ENCODE measurements around the gene TOM1L2.
A peak's percentile ranks its signal among the peaks of the same experiment; 100 is the strongest.

Gene TOM1L2

DNA sequence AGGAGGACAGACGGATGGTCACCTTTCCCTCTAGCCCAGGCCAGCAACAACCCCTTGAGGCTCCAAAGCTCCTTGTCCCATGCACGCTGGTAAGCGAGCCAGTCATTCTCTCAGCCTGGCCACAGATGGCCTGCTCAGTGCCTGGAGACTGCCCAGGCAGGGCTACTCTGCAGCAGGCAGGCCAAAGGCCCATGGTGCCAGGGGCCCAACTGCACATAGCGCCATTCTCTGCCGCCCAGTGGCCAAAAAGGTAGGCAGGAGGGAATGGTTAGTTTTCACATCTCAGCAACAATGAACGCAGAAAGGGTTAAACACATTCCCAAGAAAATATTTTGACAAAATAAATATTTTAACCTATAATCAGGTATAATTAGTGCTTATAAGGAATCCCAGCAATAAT, 127.7 kb downstream of the TOM1L2 start:
- no peak for DNase-seq

DNA sequence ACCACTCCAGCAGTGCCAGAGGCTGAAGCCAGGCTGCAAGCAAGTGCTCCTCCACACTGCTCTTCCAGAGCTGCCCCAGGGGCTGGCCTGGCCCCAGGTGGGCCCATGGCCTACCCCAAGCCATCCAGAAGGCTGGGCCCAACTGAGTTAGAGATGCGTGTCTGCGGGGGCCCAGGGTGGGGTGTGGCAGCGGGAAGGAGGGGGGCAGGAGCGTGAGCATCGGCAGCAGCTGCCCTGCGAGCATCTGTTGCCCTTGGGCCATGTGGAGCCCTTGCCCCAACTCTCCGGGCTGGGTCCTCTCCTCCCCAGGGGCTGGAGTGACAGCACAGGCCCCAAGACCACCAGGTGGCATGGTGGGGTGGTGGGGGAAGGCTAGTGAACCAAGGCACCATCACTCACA, 128.1 kb downstream of the TOM1L2 start:
- DNase-seq, result no peak

DNA sequence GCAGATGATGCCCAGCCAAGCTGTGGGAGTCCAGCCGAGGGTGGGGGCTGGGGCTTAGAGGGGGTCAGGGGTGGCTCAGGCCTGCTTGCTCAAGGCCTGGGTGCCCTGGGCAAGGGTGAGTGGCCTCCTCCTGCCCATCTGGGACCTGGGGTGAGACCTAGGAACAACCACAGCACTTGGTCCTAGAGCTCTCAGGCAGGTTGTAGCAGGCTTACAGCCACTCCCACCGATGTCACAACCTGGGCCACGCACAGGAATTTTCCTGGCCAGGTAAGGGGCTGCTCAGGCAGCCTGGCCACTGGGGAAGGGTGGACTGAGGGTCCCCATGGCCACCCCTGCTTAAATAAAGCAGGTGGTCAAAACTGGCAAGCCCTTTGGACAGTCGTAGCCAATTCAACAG, 129.1 kb downstream of the TOM1L2 start:
- no peak for DNase-seq

DNA sequence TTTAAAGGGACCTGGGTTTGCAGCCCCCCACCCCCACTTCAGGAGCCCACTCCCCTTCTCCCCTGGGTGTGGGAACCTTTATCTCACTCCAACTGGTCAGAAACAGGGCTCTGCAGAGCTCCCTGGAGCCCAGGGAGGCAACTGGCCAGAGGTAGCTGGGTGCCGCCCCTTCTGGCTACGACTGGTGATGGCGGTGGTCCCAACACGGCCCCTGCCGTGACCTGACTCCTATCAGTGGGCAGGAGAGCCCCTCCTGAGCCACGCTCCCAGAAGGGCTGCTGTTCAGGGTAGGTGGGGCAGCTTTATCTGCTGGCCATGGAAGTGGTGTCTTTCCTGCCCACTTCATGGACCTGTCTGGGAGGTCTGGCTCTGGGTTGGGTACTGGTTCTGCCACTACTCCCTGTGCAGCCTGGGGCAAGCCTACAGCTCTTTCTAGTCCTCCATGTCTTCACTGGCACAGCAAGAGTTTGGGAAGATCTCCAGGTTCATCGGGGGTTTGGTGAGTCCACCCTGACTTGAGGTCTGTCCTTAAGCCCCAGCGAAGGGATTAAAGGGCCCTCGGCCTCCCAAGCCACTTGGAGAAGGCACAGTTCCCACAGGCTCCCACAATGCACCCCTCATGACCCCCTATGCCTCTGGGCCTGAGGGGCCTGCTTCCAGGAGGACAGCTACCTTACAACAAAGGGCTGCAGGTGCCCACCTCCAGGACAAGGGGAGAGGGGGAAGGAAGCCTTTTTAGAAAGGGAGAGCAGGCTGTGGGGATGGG, 129.9 kb downstream of the TOM1L2 start:
- no peak for DNase-seq

DNA sequence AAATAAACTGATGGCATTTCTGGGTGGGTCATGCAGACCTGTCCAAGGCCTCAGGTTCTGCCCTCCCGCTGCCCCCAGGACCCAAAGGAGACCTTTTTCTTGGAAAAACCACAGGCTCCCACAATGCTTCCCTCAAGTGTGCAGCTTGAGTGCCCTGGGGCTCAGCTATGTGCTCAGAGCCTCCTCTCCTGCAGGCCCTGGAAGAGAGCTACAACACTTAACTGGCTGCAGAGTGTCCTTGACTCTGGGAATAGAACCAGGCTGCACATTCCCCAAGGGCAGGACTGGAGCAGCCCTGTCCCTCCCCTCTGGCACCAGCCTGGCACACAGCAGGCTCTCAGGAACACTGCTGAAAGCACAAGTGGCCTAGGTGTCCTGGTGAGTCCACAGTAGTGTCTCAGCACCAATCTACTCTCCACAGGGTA, 130.6 kb downstream of the TOM1L2 start:
- peak; percentile 43 for DNase-seq

DNA sequence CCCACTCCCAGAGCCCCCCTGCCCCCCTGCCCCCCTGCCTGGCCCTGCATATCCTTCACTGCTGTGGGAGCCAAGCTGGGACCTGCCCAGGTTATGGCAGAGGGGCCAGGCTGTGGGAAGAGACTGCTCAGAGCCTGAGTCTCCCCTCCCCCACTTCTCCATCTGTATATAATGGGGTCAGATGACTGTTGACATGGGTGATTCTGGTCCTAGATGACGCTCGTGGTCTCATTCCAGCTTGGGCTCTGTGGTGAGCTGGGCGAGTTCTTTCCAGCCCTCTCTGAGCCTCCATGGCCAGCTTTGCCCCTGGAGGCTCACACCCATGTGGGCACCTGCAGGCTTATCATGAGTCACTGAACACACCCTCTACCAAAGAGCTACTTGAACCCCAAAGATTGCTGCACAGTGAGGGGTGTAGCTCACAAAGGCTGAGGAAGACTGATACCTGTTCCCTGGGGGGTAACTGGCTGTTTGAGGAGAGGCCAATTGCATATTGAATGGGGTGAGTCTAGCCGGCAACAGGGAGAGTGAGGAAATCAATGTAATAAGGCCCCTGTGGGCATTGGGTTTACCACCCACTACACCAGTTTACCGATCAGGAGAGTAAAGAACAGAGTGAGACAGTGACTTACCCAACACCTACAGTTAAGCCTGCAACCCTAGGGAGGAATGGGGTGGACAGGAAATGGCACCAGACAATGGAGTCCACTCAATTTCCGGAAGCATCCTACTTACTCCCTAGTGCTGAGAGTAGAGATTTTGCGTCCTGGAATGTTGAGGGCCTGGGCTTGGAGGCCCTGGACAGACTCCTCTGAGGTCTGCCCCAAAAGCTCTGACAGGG, 131.2 kb downstream of the TOM1L2 start:
- DNase-seq, result peak; percentile 85

DNA sequence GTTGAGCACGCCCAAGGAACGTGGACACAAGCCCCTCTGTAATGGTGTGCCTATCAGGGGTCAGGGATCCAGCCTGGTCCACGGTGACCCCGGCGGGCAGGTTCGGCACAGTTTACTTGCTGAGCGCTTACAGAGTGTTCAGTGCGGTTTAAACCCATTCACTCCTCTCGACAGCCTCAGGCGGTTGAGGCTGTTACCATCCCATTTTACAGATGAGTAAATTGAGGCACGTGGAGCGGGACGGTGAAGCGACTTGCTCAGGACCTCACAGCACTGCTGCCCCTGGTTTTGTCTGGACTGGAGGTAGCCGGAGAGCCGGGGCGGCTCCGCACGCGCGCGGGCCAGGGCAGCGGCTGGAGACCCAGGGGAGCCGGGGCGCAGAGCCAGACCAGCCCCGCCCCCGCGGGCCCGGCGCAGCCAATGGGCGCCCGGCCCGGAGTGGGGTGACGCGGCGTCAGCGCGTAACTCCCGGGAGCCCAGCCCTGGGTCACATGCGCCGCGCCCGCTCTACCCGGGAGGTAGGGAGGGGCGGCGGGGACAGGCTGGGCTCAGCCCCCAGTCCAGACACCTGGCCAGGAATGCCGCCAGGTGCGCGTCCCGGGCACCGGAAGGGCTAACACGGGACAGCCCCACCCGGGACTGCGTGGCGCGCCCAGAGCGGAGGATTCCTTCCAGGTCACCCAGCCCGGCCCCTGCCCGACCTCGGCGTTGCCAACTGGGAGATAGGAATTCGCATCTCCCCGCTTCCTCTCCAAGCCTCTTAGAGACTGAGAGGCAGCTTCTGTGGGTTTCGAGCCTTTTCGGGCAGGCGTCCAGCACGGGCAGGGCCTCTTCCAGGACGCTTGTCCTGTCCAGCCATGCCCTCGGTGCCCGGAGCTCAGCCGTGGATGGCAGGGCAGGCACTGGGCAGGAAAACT, 132.2 kb downstream of the TOM1L2 start:
- DNase-seq, result peak; percentile 89

DNA sequence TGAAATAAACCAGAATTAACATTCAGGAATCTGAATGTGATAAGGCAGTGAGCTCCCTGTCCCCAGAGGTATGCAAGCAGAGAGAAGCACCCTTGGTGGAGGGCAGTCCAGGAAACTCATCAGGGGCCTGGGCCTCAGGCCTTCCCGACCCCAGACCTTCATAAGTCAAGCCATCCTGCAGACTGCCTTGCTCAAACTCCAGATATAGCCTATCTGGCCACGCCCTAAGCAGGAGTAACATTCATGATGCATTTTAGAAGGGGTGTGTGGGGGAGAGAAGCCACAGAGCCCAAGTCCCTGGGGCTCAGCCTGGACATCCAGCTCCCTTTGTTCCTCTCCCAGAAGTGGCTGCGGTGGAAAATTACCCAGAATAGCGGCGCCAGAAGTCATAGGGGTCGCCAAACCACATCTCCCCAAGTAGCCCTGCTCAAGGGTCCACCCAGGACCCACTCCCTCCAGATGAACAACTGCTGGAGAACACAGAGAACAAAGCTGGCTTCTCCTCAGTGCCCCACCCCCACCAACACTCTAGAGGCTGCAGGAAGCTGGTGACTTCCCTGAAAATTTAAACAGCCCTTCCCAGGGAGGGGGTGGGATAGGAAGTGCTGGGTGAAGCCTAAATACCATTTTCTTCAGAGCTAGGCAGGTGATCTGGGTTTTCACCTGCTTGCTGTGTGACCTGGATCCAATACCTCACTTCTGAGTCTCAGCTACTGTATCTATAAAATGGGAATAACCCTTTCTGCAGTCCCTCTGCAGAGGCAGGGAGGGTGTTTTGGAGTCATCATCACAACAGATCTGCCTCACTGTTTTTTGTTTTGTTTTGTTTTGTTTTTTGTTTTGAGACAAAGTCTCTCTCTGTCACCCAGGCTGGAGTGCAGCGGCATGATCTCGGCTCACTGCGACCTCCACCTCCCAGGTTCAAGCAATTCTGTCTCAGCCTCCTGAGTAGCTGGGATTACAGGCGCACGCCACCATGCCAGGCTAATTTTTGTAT, 133.9 kb downstream of the TOM1L2 start:
- peak; percentile 64 for DNase-seq

DNA sequence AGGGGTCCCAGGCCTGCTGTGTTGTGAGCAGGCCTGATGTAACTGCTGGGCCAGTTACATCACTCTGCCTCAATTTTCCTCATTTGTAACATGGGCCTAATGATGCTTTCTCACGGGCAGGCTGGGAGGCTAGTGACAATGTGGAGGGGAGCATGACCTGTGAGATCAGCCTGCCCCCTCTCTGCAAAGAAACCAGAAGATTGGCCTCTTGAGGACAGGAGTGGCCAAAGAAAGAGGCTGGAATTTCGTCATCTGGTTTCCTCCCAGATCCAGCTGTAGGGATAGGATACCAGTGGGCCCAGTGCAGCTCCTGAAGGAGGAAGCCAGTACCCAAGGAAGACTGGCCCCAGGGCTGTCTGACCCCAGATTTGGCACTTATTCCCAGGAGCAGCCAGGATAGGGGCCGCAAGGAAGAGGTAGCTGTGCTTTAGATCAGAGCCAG, 134.8 kb downstream of the TOM1L2 start:
- peak; percentile 43 for DNase-seq

DNA sequence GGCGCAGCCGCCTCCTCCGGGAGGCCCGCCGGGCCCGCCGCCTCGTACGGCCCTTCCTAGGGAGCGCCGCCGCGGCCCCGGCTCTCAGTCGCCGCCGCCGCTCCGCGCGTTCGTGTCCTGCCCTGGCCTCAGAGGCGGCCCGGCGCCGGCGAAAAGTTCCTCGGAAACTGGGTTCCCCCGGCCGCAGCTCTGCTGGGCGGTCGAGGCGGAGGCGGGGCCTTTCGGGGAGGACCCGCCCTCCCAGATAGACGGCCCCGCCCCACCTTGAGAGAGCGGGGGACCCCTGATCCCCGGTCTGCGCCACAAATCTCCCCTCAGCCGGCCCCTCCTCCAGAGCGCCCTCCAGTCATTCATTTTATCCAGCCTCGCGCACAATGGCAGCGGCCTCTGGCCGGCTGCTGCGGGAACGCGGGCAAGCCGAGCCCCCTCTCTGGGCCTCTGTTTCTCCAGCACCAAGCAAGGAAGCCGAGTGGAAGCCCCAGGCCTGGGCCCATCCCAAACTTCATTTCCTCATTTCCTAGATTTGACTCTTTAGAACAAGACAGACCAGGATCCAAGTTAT, 135.3 kb downstream of the TOM1L2 start, which contains the start of gene SREBF1:
TSS of gene SREBF1 (minus strand) at position 169 of the 562 bp plus-strand sequence. CDS start 169 bp downstream, outside the sequence.
- DNase-seq, result peak; percentile 66

DNA sequence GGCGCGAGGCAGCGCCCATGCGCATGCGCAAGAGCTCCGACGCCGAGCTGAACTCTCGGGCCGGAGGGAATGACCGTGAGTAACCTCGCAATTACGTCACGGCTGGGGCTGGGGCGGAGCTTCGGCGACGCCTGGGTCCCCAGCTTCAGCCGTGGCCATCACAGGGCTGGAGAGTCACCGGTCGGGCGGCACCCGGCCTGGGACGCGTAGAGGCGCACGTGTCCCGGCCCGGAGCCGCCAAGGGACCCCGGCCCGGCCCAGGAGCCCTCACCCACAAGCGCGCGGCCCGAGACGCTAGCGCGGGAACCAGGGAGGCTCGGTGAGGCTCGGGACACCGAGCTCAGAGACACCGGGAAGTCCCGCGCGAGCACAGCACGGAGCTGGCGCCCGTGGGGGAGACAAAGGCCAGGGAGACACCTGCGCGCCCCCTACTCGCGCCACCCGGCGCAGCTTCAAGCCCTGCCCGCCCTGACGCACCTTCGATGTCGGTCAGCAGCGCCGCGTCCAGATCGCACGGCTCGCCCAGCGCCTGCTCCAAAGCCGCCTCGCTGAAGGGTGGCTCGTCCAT, 135.9 kb downstream of the TOM1L2 start:
- peak; percentile 95 for DNase-seq

DNA sequence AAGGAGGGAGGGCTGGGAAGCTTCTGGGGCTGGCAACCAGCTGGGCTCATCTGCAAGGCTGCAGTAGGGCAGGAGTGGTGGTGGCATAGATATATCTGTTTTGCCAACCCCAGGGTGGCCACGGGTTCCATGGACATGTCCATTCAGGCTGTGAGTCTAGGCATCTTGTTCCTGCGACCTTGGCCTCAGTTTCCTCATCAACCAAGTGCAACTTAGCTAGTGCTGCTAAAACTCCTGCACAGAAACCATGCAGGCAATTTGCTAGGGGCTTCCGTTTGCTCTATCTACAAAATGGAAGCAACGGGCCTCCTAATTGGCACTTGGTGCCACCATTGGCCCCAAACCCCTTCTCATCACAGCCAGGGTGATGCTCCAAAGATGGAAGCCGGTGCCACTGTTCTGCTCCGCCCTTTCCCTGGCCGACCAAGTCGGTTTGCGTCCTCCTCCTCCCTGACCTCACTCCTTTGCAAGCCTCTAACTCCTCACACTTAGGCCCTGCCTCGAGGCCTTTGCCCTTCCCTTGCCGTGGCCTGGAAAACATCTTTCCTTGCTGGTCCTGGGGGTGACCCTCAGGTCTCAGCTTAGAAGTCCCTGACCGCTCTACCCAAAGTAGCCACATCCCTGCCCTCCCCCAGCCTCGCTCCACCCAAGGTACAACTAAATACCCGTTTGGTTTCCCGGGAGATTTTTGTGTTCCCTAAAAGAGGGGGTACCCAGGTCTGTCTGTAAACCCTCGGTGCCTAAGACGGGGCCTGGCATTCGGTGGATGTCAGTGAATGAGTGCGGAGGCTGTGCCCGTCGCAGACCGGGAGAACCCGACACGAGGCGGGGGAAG, 136.6 kb downstream of the TOM1L2 start:
- no peak for DNase-seq

DNA sequence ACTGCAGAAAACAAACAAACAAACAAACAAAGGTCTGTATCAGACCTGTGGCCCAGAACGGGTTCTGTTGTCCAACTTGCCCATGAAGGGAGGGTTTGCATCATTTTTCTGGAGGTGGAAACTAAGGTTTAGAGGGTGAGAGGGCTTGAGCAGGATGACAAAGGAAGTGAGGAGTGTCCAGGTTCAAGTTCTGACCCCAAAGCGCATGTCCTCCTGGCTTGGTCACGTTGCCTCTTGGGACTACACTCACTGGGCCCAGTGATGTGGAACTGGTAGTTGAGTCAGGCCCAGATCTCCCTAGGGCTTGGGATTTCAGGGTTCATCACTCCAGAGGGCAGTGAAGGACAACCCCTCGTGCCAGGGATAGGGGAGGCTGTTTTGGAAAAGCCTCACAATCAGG, 137.2 kb downstream of the TOM1L2 start:
- DNase-seq, result no peak

DNA sequence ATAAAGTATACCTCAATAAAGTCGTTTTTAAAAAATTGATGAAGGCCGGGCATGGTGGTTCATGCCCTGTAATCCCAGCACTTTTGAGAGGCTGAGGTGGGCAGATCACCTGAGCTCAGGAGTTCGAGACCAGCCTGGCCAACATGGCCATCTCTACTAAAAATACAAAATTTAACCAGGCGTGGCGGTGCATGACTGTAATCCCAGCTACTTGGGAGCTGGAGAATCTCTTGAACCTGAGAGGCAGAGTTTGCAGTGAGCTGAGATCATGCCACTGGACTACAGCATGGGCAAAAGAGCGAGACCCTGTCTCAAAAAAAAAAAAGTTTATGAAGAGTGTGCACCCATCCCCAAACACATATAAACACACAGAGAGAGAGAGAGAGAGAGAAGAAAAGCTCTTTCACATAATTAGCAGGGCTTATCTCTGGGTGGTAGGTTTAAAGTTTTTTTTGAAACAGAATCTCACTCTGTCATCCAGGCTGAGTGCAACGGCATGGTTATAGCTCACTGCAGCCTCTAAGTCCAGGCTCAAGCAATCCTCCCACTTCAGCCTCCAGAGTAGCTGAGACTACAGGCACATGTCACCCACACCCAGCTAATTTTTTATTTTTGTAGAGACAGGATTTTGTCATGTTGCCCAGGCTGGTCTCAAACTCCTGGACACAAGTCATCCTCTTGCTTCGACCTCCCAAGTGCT, 138.4 kb downstream of the TOM1L2 start:
- DNase-seq, result peak; percentile 37

DNA sequence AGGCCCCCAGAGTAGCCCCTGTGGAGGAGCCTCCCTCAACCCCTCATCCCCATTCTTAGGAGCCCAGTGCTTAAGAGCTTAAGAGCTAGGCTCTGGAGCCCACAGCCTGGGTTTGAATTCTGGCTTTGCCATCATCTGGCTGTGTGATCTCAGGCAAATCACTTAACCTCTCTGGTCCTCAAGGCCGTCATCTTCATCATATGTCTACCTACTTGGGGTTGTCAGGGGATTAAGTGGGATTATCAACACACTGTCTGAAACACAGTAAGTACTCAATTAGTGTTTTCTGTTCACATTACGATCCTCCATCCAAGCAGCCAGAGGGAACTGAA, 140.2 kb downstream of the TOM1L2 start:
- DNase-seq, result no peak

DNA sequence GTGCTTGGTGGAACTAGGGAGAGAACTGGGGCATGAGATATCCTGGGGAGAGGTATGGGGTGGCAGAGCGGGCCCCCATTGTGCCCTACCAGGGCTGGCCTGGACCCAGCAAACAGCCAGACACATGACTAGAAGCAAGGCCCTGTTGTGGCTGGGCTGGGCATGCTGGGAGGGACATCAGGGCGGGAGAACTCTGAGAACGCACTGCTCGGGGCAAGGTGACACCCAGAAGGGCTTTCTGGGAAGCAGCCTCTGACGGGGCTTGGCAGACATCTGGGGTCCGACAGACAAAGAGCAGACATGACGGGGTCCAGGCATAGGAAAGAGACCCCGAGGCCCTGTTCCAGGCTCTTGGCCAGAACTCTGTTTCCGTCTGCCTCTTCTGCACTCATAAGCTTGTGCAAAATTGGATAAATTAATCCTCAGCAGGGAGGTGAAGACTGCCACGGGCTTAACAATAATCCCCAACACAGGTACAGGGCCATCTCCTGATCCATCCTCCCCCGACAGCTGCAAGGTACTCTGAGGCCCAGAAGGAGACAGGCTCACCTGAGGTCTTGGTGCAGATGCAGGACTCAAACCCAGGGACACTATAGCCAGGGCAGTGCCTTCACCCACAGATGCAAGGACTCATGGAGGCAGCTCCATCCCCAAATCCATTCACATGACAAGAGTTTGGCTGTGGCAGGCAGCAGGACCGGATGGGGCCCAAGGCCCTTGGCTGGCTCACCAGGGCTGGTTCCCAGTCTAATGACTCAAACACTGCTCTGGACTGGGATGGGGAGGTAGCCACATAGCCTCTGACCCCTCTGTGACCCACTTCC, 140.8 kb downstream of the TOM1L2 start:
- no peak for DNase-seq

DNA sequence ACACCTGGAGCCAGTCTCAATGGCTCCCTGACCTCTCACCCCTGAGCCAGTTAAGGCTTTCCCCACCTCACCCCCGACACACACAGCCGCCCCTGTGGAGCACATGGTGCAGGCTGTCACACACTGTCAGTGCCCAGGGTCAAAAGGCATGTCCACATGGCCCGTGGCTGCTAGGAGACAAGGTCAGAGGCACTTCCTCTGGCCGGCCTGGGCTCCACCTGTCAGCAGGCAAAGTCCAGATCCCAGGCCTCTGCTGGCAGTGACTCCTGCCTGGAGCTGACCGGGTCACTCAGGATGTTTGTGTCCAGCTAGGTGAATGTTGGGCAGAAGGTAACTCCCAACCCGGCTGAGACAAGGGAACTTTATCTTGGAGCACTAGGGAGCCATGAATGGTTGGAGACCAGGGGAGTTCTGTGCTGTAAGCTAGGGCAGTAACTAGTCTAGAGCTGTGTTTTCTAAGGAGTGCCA, 141.4 kb downstream of the TOM1L2 start:
- DNase-seq, result no peak

DNA sequence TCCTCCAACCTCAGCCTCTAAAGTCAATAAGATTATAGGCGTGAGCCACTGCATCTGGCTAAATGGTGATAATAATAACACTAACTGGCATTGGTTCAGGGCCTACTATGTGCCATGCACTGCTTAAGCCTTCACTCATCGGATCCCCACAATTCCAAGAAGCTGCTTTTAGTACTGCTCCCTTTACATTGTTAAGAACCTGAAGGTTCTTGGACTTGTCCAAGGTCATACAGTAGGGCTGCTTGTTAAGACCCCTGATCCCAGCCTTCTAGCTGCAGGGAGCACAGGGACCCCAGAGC, 142.0 kb downstream of the TOM1L2 start:
- no peak for DNase-seq

Data from hematopoietic multipotent progenitor cell treated with erythropoietin and hydrocortisone succinate and interleukin-3 and kit ligand, for 8 days (in vitro differentiated cells).